Upper lobe of left lung (tissue), 4 donors: Measurements from ENCODE around the gene ABCE1.

Experiments used
- EP300 ChIP-seq, 4 donors: sonication (generic); formaldehyde crosslinking; IDR thresholded peaks; one replicate each; pipeline ENCODE4 v1.5.1; 2017; ENCODE audit warnings: antibody characterized with exemption in 4 of 4, control low read depth in 2 of 4
- POLR2A ChIP-seq, 4 donors: fragments of 450-650 bp; IDR thresholded peaks; one replicate each; pipeline ENCODE4 v1.5.1; 2016 to 2017; ENCODE audit warnings: antibody characterized with exemption in 4 of 4, mild to moderate bottlenecking in 2 of 4
- TF ChIP-seq, protein P1 (sequence below), 6 experiments: fragments of 450-650 bp in 4 of 6; fragments of 200-600 bp in 2 of 6; sonication (generic) in 2 of 6; IDR thresholded peaks; one replicate each; pipeline ENCODE4 v1.5.1; 2016 to 2019; ENCODE audit warnings: antibody characterized with exemption in 6 of 6

GRCh38 chr4:145107126-145107525 lies 9.0 kb downstream of the ABCE1 start:
- TF ChIP-seq, protein P1, sequence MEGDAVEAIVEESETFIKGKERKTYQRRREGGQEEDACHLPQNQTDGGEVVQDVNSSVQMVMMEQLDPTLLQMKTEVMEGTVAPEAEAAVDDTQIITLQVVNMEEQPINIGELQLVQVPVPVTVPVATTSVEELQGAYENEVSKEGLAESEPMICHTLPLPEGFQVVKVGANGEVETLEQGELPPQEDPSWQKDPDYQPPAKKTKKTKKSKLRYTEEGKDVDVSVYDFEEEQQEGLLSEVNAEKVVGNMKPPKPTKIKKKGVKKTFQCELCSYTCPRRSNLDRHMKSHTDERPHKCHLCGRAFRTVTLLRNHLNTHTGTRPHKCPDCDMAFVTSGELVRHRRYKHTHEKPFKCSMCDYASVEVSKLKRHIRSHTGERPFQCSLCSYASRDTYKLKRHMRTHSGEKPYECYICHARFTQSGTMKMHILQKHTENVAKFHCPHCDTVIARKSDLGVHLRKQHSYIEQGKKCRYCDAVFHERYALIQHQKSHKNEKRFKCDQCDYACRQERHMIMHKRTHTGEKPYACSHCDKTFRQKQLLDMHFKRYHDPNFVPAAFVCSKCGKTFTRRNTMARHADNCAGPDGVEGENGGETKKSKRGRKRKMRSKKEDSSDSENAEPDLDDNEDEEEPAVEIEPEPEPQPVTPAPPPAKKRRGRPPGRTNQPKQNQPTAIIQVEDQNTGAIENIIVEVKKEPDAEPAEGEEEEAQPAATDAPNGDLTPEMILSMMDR (IDR thresholded peaks at IDR 0.05), result no peak
- no peak for TF ChIP-seq POLR2A (IDR thresholded peaks at IDR 0.05)
- no peak for TF ChIP-seq EP300 (IDR thresholded peaks at IDR 0.05)
